COLO829 (cell line): ENCODE measurements around the gene ACADS.

Experiments used
- DNase-seq: peaks from one replicate; pipeline ENCODE4 v3.0.0; 2012; ENCODE audit warnings: low spot score

ACADS gene, protein sequence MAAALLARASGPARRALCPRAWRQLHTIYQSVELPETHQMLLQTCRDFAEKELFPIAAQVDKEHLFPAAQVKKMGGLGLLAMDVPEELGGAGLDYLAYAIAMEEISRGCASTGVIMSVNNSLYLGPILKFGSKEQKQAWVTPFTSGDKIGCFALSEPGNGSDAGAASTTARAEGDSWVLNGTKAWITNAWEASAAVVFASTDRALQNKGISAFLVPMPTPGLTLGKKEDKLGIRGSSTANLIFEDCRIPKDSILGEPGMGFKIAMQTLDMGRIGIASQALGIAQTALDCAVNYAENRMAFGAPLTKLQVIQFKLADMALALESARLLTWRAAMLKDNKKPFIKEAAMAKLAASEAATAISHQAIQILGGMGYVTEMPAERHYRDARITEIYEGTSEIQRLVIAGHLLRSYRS

DNA sequence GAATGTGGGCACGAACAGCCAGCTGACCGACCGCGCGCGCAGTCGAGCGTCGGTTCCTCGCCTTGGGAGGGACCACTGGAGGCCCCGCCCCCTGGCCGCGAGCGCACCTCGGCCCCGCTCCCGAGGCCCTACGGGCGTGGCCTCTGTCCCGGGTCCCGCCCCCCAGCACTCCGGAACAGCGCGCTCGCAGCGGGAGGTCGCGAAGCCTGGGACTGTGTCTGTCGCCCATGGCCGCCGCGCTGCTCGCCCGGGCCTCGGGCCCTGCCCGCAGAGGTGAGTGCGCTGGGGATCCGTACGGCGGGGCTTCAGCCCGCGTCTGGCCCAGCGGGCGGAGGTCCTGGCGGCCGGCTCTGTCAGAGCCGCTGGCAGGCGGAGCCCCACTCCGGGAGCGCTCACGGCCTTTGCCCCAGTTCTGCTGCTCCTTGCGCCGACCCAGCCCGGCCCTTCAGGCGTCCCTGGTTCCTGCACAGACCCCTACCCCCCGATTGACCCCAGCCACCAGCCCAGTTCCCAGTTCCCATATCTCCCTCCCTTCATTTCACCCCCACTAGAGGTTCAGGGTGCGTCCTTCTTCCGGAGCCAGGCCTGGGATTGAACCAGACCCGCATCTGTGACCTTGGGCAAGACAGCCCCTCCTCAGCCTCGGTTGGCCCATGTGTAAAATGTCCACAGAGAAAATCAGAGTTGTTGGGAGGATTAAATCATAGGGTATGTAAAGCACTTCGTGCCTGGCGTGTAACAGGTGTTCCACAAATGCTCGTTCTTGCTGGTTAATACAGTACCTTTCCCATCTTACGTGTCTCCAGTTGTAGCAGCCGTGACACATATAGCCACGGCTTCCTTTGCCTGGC, at the start of gene ACADS:
TSS of gene ACADS (plus strand) at position 168 of the 851 bp plus-strand sequence. CDS start at position 228, 60 bp downstream.
- DNase-seq: peak; percentile 89

DNA sequence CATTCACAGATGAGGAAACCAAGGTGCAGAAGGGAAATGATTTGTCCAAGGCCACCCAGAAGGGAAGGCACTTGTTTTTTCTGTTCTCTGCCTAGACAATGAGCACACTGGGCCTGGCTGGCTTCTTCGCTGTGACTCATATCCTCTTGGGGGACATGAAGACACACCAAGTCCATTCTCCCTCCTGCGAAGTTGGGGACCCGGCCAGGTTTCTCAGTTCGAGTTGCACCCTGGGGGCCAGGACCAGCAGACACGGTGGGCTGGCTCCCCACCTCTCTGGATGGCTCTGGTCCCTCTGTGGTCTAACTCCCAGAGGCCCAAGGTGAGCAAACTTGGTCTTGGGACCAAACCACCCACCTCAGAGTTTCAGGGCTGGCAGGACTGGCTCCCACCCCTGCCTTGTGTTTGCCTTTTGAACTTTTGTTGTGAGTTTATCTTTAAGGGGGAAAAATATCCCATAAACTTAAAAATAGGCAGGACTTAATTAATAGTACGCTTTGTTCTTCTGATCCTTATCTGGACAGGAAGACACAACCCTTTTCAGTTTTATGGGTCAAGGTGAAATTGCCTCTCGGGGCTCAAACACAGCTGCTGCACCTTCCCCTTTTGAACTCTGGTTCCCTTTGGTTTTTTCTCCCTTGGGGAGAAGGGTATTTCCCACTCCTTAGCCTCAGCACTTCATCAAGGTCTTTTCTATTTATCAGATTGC, 47.7 kb upstream of the ACADS start:
- no peak for DNase-seq

DNA sequence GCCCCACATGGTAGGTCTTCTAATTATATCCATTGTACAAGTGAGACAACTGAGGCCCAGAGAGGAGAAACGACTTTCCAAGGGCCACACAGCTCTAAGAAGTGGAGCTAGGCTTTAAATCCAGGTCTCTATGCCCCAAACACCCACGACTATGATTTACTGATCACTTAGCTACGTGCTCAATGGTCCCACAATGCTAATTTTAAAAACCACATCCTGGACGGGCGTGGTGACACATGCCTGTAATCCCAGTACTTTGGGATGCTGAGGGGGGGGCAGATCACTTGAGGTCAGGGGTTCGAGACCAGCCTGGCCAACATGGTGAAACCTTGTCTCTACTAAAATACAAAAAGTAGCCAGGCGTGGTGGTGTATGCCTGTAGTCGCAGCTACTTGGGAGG, 47.1 kb upstream of the ACADS start:
- no peak for DNase-seq

DNA sequence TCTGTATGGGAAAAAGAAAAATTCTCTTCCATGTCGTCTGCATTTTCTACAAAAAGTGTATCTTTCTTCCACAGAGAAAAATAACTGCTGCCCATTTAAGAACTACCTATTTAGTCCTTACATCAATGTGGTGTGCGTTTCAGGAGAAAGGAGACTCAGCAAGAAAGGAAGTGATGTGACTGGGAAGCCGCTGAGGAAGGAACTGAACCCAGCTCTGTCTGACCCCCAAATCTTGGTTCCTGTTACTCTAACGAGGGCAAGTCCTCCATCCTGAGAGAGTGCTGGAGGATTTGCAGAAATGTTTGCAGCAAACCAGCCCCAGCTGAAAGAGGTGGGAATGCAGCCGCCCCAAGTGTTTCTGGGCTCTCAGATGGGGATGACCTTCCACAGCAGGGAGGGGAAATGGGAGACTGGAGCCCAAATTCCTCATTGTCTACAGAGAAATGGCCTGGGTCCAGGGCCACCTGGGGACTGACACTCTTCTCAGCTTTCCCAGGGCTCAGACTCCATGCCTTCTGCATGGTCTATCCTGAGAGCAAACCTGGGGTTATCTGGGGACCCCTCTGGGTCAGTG, 45.4 kb upstream of the ACADS start:
- no peak for DNase-seq

DNA sequence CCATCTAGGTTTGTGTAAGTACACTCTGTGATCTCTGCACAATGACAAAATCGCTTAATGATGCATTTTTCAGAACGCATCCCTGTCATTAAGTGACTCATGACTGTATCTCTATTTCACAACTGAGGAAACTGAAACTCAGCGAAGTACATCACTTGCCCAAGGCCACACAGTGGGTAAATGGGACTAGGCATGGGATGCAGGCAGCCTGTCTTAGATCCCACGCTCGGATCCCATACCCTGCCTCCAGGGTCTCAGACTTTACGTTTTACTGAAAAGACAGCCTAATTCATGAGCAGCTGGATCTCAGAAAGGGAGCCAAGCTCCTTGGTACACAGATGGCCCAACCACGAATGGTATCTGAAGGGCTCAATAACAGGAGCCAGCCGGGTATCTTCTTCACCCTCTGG, 41.1 kb upstream of the ACADS start:
- DNase-seq: no peak

DNA sequence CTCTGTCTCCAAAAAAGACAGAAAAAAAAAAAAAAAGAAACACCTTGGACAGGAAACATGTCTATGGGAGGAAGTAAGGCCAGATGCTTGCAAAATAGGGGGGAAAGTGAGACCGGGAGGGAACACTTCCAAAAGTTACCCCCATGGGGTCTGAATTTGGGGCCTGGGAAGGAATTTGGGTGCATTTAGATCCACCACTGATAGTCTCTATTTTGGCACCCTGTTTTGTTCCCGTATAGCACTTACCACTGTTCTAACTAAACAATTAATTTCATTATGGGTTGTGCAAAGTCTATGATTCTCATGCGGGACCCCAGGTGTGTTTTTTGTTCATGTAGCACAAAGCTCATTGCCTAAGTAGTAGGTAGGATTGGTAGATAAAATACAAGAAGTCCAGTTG, 40.1 kb upstream of the ACADS start:
- no peak for DNase-seq

DNA sequence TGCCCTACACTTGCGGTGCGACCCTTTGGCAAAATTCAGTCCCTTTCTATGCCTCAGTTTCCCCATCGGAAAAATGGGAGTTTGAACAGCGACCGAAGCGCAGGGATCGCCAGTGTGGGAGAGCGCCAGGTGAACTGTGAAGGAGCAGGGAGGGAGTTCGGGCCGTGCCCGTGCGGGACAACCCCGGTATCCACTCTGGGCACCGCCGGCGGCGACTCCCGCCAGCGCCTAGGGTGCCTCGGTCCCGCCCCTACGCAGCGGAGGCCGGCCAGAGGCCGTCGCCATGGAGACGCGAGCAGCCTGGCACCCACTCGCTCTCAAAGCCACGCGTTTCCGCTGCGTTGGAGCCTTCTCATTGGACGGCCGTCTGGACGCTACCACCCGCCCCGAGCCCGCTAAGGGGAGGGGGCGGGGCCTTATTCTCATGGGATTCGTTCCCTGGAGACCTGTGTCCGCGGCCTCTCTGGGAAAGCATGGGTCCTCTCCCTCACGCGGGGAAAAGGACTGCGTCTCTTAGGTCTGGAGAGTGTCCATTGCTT, 39.4 kb upstream of the ACADS start:
- DNase-seq: peak; percentile 92

DNA sequence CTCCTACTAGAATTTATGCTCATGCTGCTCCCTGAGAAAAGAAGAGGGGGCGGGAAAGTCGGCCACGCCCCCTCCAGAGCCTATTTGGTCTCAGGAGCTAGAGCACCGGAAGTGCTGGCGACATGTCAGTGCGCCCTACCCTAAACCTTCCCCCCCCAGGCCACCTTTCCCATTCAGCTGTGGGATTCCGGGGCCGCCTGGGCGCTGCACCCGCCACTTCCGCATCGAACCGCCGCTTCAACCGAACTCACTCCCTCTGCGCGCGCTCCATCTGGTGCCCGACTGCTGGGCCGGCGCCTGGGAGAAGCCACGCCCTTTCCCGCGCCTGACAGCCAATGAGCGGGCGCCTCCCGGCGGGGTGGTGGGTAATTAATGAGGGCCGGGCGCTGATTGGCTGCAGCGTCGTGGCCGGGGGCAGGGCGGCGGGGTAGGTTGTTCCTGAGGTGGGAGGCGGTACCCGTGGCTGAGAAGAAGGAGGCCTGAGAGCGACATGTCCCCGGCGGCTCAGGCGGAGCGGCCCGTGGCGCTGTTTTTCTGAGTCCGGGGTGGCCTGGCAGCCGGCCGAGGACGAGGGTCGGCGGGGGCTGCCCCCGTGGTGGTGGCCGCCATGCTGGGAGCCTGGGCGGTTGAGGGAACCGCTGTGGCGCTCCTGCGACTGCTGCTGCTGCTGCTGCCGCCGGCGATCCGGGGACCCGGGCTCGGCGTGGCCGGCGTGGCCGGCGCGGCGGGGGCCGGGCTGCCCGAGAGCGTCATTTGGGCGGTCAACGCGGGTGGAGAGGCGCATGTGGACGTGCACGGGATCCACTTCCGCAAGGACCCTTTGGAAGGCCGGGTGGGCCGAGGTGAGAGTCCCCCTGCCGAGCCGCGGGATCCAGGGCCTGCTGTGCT, 38.7 kb upstream of the ACADS start, which contains the start of gene MLEC:
TSS of gene MLEC (plus strand) at position 460 of the 888 bp plus-strand sequence. CDS start at position 608, 148 bp downstream.
- DNase-seq: peak; percentile 95

DNA sequence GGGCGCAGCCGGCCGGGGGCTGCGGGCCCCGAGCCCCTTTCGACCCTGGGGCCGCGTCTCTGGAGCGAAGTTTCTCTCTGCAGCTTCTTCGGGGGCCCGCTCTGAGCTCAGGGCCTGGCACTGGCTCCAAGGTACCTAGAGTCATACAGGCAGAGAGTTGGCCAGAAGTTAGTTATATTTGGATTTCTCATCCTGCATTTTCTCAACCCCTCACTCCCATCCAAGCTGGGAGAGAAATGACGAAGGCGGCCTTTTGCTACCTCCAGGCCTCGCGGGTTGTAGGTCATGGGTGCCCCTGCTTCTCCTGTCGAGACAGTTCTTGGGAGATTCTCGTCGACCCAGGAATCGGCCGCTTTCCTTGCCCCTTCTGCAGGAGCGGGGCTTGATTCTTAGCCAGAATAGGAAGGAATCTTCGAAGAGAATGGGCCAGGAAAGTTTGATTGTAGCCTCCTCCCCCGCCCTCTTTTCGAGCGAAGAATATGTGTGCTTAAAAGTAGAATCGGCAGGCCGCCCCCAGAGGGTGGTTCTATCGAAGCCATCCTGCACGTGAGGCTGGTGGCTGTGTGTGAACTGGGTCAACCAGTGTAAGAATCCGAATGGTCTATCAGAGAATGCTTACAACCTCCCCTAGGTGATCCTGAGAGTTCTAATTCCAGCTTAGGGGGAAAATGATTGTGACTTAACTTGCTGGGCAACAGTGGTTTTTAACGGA, 37.9 kb upstream of the ACADS start:
- DNase-seq: no peak

DNA sequence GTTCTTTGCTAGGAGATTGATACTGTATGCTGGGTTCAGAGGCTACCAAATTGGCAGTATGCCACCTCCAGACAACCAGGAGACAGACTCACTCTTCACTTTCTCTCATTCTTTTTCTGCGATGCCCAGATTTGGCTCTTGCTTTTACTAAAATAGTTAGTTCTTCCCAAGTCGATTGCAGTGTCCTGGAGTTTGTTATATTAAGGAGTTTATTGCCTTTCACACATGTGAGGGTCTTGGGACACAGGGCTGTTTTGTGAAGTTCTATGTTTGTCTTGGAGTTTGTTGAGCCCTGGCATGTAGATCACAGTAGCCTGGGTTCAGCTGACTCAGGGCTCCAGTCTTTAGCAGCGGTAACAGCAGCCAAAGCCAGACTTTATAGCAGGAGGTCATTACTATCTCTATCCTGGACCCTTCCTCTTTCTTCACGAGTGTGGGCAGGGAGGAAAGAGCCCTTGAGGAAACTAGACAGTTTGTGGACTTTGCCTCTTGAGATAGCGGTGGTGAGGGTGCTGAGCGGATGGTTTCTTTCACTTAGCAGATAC, 37.0 kb upstream of the ACADS start:
- DNase-seq: no peak

DNA sequence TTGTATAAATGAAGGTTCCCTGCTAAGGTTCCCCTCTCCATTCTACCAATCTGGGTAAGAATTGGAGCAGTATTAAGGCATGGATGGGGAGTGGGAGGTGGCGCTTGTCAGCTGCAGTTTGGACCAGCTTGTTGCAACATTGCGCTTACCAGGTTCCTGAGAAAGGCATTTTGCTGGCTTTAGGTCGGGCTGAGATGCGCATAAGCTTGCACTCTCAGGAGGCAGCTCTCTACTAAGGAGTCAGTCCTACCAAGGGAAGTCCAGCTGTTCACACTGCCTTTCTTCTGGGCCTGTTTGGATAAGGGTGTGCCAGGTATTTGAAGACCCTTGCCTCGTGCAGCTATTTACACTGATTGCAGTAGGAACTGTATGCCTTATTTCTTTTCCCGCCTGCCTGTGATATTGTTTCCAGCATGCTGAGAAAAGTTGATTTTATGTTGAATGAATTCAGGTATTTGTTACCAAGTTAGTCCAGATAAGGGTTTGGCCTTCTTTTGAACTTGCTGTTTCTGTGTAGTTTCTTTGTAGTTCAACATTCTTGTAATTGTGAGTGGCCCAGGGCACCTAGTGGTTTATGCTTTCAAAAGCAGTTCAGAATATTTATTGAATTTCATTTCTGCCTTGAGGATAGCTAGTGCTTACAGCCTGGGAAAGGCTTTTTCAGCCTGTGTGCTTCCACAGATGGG, 36.1 kb upstream of the ACADS start:
- no peak for DNase-seq

DNA sequence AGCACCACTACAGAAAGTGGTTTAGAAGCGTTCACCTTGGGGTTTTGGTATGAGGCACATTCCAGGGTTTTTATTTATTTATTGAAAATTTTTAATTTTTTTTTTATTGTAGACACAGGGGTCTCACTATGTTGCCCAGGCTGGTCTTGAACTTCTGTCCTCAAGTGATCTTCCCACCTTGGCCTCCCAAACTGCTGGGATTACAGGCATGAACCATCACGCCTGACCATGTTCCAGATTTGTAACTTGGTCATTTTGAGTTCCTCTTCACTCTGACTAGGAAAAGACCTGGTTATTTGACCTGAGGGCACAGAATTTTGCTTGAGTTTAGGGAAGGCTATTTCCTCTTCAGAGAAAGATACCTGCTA, 35.6 kb upstream of the ACADS start:
- DNase-seq: no peak

DNA sequence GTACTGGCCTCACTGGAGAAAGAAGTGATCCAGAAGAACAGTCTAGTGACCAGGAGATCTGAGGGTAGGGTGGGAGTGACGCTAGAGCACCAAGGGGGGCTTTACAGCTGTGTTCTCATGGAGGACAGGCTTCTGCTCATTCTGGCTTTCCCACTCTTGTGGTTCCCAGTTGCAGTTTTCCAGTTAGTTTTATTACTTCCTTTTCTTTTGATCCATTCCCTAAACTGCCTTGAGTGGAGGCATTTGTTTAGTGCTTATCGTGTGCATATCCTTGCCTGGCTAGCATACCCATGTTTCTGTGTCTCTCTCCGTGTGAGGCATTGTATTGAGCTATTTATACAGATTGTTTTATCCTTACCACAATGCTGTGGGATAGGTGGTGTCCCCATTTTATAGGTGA, 34.6 kb upstream of the ACADS start:
- DNase-seq: no peak

DNA sequence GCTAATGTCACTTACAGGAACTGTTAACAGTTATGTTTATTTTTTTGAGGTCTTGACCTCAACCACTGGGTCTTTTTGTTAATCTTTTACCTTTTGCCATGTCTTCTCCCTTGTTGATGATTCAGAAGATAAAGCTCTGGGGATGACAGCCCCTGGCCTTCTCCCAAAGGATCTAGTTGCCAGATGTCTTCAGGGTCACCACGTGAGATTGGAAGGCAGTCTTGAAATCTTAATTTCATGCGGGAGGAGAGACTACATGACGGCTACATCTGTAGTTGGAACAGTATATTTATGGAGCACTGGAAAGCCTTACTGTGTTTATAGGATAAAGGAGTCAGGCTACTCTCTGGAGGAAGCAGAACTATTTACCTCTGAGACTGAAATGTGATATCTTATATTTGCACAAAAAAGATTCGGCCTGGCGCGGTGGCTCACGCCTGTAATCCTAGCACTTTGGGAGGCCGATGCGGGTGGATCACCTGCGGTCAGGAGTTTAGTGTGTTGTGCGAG, 33.0 kb upstream of the ACADS start:
- DNase-seq: no peak

DNA sequence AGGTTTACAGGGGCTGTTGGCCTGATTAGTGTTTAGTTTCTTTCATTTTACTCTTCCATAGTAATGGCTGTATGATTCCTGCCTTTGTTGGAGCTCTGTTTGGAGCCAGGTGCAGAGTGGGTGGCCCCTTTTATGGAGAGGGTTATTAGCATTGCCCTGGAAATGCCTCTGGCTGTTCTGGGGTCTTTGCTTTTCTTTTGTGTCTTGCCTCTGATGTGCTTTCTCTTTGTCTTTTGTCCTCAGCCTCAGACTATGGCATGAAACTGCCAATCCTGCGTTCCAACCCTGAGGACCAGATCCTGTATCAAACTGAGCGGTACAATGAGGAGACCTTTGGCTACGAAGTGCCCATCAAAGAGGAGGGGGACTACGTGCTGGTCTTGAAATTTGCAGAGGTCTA, 31.8 kb upstream of the ACADS start:
- DNase-seq: no peak

DNA sequence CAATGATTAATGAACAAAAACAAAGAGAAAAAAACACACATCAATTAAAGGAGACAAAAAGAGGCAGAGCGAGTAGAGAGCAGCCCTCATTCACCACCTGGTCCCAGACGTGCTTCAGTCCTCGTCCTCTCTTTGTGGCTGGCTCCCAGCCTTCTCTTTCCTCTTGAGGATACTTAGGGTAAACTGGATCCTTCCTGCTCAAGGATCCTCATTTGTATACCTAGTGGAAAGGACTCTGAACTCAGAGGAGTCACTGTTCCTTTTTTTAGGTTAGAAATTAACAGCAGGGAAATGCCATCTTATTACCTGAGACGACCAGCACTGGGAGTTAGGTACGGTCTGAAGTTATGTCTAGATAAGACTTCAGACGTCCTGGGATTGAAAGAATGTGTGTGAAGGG, 29.0 kb upstream of the ACADS start:
- DNase-seq: no peak

DNA sequence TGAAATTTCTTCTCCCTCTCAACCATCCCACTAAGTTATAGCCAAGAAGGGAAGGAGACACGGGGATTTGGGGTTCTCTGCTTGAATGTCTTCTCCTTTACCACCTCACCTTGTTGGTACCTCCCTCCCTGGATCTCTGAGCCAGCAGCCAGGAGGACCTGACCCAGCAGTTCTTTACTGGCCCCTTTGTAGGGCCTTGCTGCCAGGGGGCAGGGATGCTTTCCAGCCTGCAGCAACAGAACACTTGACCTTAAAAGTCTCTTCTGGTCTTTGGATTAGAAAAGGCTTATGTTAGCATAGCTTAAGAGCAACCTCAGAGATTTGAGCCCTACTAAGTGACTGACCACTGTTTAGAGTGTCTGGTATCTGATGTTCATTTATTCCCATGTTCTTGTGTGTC, 28.3 kb upstream of the ACADS start:
- no peak for DNase-seq

DNA sequence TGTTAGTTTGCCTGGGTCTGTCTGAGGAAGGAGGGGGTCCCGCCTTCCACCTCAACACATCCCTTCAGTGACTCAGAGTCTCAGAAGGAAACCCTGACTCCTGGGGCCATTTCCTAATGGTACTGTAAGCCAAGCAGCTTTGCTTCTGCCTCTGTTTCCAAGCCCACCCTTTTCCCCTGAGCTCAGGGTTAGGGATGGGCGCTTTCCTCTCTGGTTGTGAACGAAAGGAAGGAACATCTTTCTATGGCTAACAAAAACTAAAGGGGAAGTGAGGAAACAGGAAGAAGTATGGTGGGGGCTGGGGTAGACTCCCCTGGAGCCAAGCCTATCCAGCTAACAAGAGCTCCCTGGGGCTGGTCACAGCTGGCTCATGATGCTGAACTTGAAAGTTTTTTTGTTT, 27.0 kb upstream of the ACADS start:
- DNase-seq: no peak

DNA sequence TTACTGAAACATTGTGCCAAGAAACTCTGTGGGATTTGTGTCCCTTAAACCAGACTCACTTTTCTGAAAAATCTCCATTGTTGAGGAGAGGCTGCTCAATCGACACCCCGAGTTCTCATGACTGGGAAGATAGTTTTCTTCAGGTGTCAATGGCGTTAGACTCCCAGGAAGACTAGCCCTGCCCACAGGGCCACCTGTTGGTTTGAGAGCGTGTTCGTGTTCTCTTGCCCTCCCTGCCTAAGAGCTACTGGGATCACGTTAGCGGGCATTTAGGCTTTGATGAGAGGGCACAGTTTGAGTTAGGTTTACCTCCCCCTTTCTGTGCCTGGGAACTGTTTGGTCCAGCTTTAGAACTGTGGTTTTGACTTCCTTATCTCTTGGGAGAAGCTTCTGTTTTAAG, 26.1 kb upstream of the ACADS start:
- DNase-seq: no peak
